ENCODE measurements around the gene KCTD18.

Gene KCTD18

DNA sequence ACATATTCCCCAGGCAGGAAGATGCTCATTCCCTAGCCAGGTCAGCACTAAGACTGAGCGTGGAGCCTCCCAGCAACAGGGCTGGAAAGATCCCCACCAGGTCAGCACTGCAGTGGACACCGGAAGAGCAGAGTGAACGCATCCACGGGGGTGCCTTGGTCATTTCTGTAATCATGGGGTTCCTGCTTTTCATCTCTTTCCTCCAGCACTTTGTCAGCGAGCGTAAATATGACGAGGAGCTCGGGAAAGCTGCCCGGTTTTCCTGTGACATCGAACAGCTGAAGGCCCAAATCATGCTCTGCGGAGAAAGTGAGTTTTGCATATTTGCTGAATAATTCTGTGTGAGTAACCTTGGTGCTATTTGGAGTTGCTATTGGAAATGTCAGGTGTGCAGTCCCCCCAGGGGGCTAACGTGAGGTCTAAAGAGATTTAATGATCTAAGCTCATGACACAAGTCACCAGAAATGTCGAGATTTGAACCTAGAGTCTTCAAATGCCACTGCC lies 40.1 kb downstream of the KCTD18 start:
- DNase-seq (ENCODE audit: low spot score), result no peak
- H3K4me3 ChIP-seq (ENCODE audit: severe bottlenecking), result no peak overlapping the region
- no peak overlapping the region for H3K27ac ChIP-seq (ENCODE audit: poor library complexity, severe bottlenecking)
- H3K4me1 ChIP-seq (ENCODE audit: insufficient read depth, poor library complexity, severe bottlenecking), result no peaks in the 10 kb centered on the region
- no peaks in the 10 kb centered on the region for H3K9me3 ChIP-seq (ENCODE audit: severe bottlenecking)
- no peak for TF ChIP-seq CTCF (IDR thresholded peaks at IDR 0.05; ENCODE audit: poor library complexity, severe bottlenecking)
- H3K36me3 ChIP-seq (ENCODE audit: low read depth), result peaks cover 59% of the 10 kb centered on the region
- ATAC-seq (ENCODE audit: low read depth), result no peak
- H3K27me3 ChIP-seq (ENCODE audit: insufficient read depth, poor library complexity, severe bottlenecking), result no peaks in the 10 kb centered on the region

DNA sequence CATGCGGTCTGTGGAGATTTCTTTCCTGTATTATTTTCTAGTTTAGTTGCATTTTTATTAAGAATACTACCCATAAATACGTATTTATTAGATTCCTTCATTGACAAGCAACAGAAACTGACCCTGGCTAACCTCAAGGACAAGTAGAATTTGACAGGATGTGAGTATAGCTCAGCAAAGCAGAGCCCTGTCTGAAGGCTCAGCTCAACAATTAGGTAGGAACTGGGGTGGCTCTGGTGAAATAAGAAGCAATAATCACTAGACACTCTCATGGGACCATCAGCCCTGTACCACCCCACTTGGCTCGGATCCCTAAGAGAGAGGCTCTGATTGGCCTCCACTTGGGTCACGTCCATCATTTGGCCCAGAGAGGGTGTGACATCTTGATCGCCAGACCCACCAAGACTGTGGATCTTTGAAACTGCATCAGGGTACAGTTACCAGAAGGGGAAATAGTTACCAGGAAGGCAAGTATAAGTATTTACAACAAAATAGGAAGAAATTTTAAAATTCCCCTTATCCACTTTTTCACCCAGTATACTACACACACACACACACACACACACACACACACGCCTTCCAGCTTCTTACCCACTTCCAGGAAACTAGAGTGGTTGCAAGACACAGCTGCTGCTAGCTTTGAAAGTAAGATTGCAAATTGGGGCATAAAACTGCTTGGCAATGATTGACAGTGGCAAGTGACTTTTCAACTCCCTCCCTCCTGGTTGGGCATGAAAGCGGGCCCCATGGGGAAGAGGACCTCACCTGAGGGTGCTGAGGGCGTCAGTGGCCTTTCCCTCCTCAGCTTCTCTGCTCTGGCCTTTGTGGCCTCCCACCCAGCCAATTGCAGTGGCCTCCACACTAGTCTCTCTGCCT lies 41.8 kb downstream of the KCTD18 start:
- no peak overlapping the region for H3K4me3 ChIP-seq (ENCODE audit: severe bottlenecking)
- peaks cover 66% of the 10 kb centered on the region for H3K36me3 ChIP-seq (ENCODE audit: low read depth)
- no peaks in the 10 kb centered on the region for H3K27me3 ChIP-seq (ENCODE audit: insufficient read depth, poor library complexity, severe bottlenecking)
- ATAC-seq (ENCODE audit: low read depth) (no peak), DNase-seq (ENCODE audit: low spot score) (no peak)
- no peaks in the 10 kb centered on the region for H3K4me1 ChIP-seq (ENCODE audit: insufficient read depth, poor library complexity, severe bottlenecking)
- no peak overlapping the region for H3K27ac ChIP-seq (ENCODE audit: poor library complexity, severe bottlenecking)
- no peaks in the 10 kb centered on the region for H3K9me3 ChIP-seq (ENCODE audit: severe bottlenecking)
- no peak for TF ChIP-seq CTCF (IDR thresholded peaks at IDR 0.05; ENCODE audit: poor library complexity, severe bottlenecking)

DNA sequence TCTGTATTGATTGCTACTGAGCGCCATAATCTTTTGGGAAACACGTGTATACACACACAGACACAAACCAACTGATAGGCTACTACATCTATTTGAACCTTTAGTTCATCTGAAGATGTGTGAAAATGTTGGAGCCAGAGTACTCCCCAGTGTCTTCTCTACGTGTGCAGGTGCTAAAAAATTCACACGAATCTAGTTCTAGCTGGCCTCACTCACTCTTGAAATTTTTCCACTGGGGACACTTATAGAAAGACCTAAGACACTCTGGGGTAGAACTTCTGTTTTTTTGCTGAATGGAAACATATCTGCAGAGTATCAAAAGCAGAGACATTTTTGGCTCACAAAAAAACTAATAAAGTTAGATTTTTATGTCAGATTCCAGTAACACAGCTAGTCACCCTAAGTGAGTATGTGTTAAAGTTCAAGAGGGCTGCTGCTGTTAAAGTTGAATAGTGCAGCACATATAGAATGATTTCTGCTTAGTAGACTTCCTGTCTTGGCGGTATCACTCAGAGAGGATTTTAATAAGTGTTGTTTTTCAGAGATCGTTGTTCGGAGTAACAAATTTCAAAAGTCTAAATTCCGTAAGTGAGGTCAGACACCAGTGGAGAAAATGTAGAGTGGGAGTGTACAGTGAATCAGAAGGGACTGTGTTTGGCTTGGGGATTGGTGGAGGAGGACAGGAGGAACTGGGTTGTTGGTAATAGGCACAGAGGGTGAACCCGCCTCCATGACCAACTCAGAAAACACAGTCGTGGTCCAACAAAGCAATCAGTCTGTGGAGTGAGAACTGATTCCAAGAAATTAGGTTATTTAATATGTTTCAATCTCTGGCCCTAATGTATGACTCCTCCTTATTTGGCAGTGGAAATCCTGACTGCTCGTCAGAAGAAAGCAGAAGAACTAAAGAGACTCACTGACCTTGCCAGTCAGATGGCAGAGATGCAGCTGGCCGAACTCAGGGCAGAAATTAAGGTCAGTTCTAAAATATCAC lies 43.1 kb downstream of the KCTD18 start:
- no peak for ATAC-seq (ENCODE audit: low read depth)
- no peak for TF ChIP-seq CTCF (IDR thresholded peaks at IDR 0.05; ENCODE audit: poor library complexity, severe bottlenecking)
- DNase-seq (ENCODE audit: low spot score), result no peak
- H3K4me1 ChIP-seq (ENCODE audit: insufficient read depth, poor library complexity, severe bottlenecking), result no peaks in the 10 kb centered on the region
- H3K36me3 ChIP-seq (ENCODE audit: low read depth), result peaks cover 60% of the 10 kb centered on the region
- H3K9me3 ChIP-seq (ENCODE audit: severe bottlenecking), result no peaks in the 10 kb centered on the region
- no peak overlapping the region for H3K27ac ChIP-seq (ENCODE audit: poor library complexity, severe bottlenecking)
- no peaks in the 10 kb centered on the region for H3K27me3 ChIP-seq (ENCODE audit: insufficient read depth, poor library complexity, severe bottlenecking)
- no peak overlapping the region for H3K4me3 ChIP-seq (ENCODE audit: severe bottlenecking)

GRCh38 chr2:200463452-200463851 lies 46.4 kb downstream of the KCTD18 start:
- H3K27me3 ChIP-seq (ENCODE audit: insufficient read depth, poor library complexity, severe bottlenecking), result no peaks in the 10 kb centered on the region
- H3K9me3 ChIP-seq (ENCODE audit: severe bottlenecking), result no peaks in the 10 kb centered on the region
- no peak for TF ChIP-seq CTCF (IDR thresholded peaks at IDR 0.05; ENCODE audit: poor library complexity, severe bottlenecking)
- H3K27ac ChIP-seq (ENCODE audit: poor library complexity, severe bottlenecking), result no peak overlapping the region
- H3K4me3 ChIP-seq (ENCODE audit: severe bottlenecking), result no peak overlapping the region
- no peaks in the 10 kb centered on the region for H3K4me1 ChIP-seq (ENCODE audit: insufficient read depth, poor library complexity, severe bottlenecking)
- ATAC-seq (ENCODE audit: low read depth), result no peak
- H3K36me3 ChIP-seq (ENCODE audit: low read depth), result peaks cover 53% of the 10 kb centered on the region
- DNase-seq (ENCODE audit: low spot score), result no peak

All from RWPE2 (cell line).